ENCODE data around the gene LTBP3.
A peak's percentile ranks its signal among the peaks of the same experiment; 100 is the strongest.

LTBP3 gene

DNA sequence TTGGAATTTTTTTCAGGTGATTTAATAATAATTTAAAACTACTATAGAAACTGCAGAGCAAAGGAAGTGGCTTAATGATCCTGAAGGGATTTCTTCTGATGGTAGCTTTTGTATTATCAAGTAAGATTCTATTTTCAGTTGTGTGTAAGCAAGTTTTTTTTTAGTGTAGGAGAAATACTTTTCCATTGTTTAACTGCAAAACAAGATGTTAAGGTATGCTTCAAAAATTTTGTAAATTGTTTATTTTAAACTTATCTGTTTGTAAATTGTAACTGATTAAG, 55.9 kb downstream of the LTBP3 start:
- H3K4me3 ChIP-seq (ENCODE audit: low read depth, low read length), result peak overlapping the region; percentile 92
- H3K36me3 ChIP-seq (ENCODE audit: control insufficient read depth, insufficient read depth, low read length), result peaks cover 67% of the 10 kb centered on the region
- peaks cover 20% of the 10 kb centered on the region for H3K4me1 ChIP-seq (ENCODE audit: control insufficient read depth, insufficient read depth, low read length)
- H3K27ac ChIP-seq (ENCODE audit: low read depth, low read length), result peak overlapping the region; percentile 27
- no peaks in the 10 kb centered on the region for H3K9me3 ChIP-seq (ENCODE audit: control insufficient read depth, insufficient read depth, low read length)
- no peaks in the 10 kb centered on the region for H3K27me3 ChIP-seq (ENCODE audit: control insufficient read depth, insufficient read depth, low read length)
- H3K9ac ChIP-seq (ENCODE audit: low read depth, low read length), result peak overlapping the region; percentile 99

DNA sequence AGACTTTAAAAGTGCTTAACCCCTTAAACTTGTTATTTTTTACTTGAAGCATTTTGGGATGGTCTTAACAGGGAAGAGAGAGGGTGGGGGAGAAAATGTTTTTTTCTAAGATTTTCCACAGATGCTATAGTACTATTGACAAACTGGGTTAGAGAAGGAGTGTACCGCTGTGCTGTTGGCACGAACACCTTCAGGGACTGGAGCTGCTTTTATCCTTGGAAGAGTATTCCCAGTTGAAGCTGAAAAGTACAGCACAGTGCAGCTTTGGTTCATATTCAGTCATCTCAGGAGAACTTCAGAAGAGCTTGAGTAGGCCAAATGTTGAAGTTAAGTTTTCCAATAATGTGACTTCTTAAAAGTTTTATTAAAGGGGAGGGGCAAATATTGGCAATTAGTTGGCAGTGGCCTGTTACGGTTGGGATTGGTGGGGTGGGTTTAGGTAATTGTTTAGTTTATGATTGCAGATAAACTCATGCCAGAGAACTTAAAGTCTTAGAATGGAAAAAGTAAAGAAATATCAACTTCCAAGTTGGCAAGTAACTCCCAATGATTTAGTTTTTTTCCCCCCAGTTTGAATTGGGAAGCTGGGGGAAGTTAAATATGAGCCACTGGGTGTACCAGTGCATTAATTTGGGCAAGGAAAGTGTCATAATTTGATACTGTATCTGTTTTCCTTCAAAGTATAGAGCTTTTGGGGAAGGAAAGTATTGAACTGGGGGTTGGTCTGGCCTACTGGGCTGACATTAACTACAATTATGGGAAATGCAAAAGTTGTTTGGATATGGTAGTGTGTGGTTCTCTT, 56.5 kb downstream of the LTBP3 start:
- Histone ChIP-seq H3K9me3 (ENCODE audit: control insufficient read depth, insufficient read depth, low read length) (no peaks in the 10 kb centered on the region), H3K27ac (ENCODE audit: low read depth, low read length) (peak overlapping the region; percentile 99), H3K27me3 (ENCODE audit: control insufficient read depth, insufficient read depth, low read length) (no peaks in the 10 kb centered on the region), H3K4me1 (ENCODE audit: control insufficient read depth, insufficient read depth, low read length) (peaks cover 25% of the 10 kb centered on the region), H3K36me3 (ENCODE audit: control insufficient read depth, insufficient read depth, low read length) (peaks cover 67% of the 10 kb centered on the region), H3K9ac (ENCODE audit: low read depth, low read length) (peak overlapping the region; percentile 99), H3K4me3 (ENCODE audit: low read depth, low read length) (peak overlapping the region; percentile 92)

DNA sequence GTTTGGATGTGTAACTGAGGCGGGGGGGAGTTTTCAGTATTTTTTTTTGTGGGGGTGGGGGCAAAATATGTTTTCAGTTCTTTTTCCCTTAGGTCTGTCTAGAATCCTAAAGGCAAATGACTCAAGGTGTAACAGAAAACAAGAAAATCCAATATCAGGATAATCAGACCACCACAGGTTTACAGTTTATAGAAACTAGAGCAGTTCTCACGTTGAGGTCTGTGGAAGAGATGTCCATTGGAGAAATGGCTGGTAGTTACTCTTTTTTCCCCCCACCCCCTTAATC, 57.0 kb downstream of the LTBP3 start:
- no peaks in the 10 kb centered on the region for H3K27me3 ChIP-seq (ENCODE audit: control insufficient read depth, insufficient read depth, low read length)
- H3K36me3 ChIP-seq (ENCODE audit: control insufficient read depth, insufficient read depth, low read length), result peaks cover 63% of the 10 kb centered on the region
- peaks cover 30% of the 10 kb centered on the region for H3K4me1 ChIP-seq (ENCODE audit: control insufficient read depth, insufficient read depth, low read length)
- H3K9ac ChIP-seq (ENCODE audit: low read depth, low read length), result peak overlapping the region; percentile 99
- no peaks in the 10 kb centered on the region for H3K9me3 ChIP-seq (ENCODE audit: control insufficient read depth, insufficient read depth, low read length)
- H3K27ac ChIP-seq (ENCODE audit: low read depth, low read length), result peak overlapping the region; percentile 99
- peak overlapping the region; percentile 92 for H3K4me3 ChIP-seq (ENCODE audit: low read depth, low read length)

DNA sequence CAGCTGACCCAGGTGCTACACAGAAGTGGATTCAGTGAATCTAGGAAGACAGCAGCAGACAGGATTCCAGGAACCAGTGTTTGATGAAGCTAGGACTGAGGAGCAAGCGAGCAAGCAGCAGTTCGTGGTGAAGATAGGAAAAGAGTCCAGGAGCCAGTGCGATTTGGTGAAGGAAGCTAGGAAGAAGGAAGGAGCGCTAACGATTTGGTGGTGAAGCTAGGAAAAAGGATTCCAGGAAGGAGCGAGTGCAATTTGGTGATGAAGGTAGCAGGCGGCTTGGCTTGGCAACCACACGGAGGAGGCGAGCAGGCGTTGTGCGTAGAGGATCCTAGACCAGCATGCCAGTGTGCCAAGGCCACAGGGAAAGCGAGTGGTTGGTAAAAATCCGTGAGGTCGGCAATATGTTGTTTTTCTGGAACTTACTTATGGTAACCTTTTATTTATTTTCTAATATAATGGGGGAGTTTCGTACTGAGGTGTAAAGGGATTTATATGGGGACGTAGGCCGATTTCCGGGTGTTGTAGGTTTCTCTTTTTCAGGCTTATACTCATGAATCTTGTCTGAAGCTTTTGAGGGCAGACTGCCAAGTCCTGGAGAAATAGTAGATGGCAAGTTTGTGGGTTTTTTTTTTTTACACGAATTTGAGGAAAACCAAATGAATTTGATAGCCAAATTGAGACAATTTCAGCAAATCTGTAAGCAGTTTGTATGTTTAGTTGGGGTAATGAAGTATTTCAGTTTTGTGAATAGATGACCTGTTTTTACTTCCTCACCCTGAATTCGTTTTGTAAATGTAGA, 57.6 kb downstream of the LTBP3 start:
- Histone ChIP-seq H3K9ac (ENCODE audit: low read depth, low read length) (peak overlapping the region; percentile 99), H3K27ac (ENCODE audit: low read depth, low read length) (peak overlapping the region; percentile 99), H3K27me3 (ENCODE audit: control insufficient read depth, insufficient read depth, low read length) (no peaks in the 10 kb centered on the region), H3K4me1 (ENCODE audit: control insufficient read depth, insufficient read depth, low read length) (peaks cover 31% of the 10 kb centered on the region), H3K4me3 (ENCODE audit: low read depth, low read length) (peak overlapping the region; percentile 92), H3K9me3 (ENCODE audit: control insufficient read depth, insufficient read depth, low read length) (no peaks in the 10 kb centered on the region), H3K36me3 (ENCODE audit: control insufficient read depth, insufficient read depth, low read length) (peaks cover 58% of the 10 kb centered on the region)

DNA sequence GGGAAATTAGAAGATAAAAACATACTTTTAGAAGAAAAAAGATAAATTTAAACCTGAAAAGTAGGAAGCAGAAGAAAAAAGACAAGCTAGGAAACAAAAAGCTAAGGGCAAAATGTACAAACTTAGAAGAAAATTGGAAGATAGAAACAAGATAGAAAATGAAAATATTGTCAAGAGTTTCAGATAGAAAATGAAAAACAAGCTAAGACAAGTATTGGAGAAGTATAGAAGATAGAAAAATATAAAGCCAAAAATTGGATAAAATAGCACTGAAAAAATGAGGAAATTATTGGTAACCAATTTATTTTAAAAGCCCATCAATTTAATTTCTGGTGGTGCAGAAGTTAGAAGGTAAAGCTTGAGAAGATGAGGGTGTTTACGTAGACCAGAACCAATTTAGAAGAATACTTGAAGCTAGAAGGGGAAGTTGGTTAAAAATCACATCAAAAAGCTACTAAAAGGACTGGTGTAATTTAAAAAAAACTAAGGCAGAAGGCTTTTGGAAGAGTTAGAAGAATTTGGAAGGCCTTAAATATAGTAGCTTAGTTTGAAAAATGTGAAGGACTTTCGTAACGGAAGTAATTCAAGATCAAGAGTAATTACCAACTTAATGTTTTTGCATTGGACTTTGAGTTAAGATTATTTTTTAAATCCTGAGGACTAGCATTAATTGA, 58.3 kb downstream of the LTBP3 start:
- H3K4me1 ChIP-seq (ENCODE audit: control insufficient read depth, insufficient read depth, low read length), result peaks cover 24% of the 10 kb centered on the region
- H3K9me3 ChIP-seq (ENCODE audit: control insufficient read depth, insufficient read depth, low read length), result no peaks in the 10 kb centered on the region
- no peaks in the 10 kb centered on the region for H3K27me3 ChIP-seq (ENCODE audit: control insufficient read depth, insufficient read depth, low read length)
- H3K36me3 ChIP-seq (ENCODE audit: control insufficient read depth, insufficient read depth, low read length), result peaks cover 50% of the 10 kb centered on the region
- H3K4me3 ChIP-seq (ENCODE audit: low read depth, low read length), result peak overlapping the region; percentile 92
- H3K27ac ChIP-seq (ENCODE audit: low read depth, low read length), result peak overlapping the region; percentile 99
- H3K9ac ChIP-seq (ENCODE audit: low read depth, low read length), result peak overlapping the region; percentile 99

DNA sequence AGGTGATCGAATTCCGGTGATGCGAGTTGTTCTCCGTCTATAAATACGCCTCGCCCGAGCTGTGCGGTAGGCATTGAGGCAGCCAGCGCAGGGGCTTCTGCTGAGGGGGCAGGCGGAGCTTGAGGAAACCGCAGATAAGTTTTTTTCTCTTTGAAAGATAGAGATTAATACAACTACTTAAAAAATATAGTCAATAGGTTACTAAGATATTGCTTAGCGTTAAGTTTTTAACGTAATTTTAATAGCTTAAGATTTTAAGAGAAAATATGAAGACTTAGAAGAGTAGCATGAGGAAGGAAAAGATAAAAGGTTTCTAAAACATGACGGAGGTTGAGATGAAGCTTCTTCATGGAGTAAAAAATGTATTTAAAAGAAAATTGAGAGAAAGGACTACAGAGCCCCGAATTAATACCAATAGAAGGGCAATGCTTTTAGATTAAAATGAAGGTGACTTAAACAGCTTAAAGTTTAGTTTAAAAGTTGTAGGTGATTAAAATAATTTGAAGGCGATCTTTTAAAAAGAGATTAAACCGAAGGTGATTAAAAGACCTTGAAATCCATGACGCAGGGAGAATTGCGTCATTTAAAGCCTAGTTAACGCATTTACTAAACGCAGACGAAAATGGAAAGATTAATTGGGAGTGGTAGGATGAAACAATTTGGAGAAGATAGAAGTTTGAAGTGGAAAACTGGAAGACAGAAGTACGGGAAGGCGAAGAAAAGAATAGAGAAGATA, 59.0 kb downstream of the LTBP3 start, which contains the start of gene MALAT1:
Gene MALAT1 (plus strand): TSS at position 69 of the 736 bp plus-strand sequence.
- Histone ChIP-seq H3K4me1 (ENCODE audit: control insufficient read depth, insufficient read depth, low read length) (peaks cover 18% of the 10 kb centered on the region), H3K9ac (ENCODE audit: low read depth, low read length) (peak within 1 kb of the TSS; percentile 99), H3K4me3 (ENCODE audit: low read depth, low read length) (peak within 1 kb of the TSS; percentile 92), H3K36me3 (ENCODE audit: control insufficient read depth, insufficient read depth, low read length) (peaks cover 43% of the 10 kb centered on the region), H3K27ac (ENCODE audit: low read depth, low read length) (peak within 1 kb of the TSS; percentile 99), H3K27me3 (ENCODE audit: control insufficient read depth, insufficient read depth, low read length) (no peaks in the 10 kb centered on the region), H3K9me3 (ENCODE audit: control insufficient read depth, insufficient read depth, low read length) (no peaks in the 10 kb centered on the region)

DNA sequence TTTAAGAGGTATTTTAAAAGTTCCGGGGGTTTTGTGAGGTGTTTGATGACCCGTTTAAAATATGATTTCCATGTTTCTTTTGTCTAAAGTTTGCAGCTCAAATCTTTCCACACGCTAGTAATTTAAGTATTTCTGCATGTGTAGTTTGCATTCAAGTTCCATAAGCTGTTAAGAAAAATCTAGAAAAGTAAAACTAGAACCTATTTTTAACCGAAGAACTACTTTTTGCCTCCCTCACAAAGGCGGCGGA, 59.5 kb downstream of the LTBP3 start:
- no peaks in the 10 kb centered on the region for H3K9me3 ChIP-seq (ENCODE audit: control insufficient read depth, insufficient read depth, low read length)
- peaks cover 38% of the 10 kb centered on the region for H3K36me3 ChIP-seq (ENCODE audit: control insufficient read depth, insufficient read depth, low read length)
- H3K27ac ChIP-seq (ENCODE audit: low read depth, low read length), result peak overlapping the region; percentile 99
- peak overlapping the region; percentile 99 for H3K9ac ChIP-seq (ENCODE audit: low read depth, low read length)
- peak overlapping the region; percentile 92 for H3K4me3 ChIP-seq (ENCODE audit: low read depth, low read length)
- H3K4me1 ChIP-seq (ENCODE audit: control insufficient read depth, insufficient read depth, low read length), result peaks cover 21% of the 10 kb centered on the region
- no peaks in the 10 kb centered on the region for H3K27me3 ChIP-seq (ENCODE audit: control insufficient read depth, insufficient read depth, low read length)

DNA sequence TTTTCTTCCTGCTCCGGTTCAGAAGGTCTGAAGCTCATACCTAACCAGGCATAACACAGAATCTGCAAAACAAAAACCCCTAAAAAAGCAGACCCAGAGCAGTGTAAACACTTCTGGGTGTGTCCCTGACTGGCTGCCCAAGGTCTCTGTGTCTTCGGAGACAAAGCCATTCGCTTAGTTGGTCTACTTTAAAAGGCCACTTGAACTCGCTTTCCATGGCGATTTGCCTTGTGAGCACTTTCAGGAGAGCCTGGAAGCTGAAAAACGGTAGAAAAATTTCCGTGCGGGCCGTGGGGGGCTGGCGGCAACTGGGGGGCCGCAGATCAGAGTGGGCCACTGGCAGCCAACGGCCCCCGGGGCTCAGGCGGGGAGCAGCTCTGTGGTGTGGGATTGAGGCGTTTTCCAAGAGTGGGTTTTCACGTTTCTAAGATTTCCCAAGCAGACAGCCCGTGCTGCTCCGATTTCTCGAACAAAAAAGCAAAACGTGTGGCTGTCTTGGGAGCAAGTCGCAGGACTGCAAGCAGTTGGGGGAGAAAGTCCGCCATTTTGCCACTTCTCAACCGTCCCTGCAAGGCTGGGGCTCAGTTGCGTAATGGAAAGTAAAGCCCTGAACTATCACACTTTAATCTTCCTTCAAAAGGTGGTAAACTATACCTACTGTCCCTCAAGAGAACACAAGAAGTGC, 60.0 kb downstream of the LTBP3 start:
- Histone ChIP-seq H3K27me3 (ENCODE audit: control insufficient read depth, insufficient read depth, low read length) (no peaks in the 10 kb centered on the region), H3K9ac (ENCODE audit: low read depth, low read length) (peak overlapping the region; percentile 99), H3K27ac (ENCODE audit: low read depth, low read length) (peak overlapping the region; percentile 99), H3K36me3 (ENCODE audit: control insufficient read depth, insufficient read depth, low read length) (peaks cover 34% of the 10 kb centered on the region), H3K4me3 (ENCODE audit: low read depth, low read length) (peak overlapping the region; percentile 92), H3K9me3 (ENCODE audit: control insufficient read depth, insufficient read depth, low read length) (no peaks in the 10 kb centered on the region), H3K4me1 (ENCODE audit: control insufficient read depth, insufficient read depth, low read length) (peaks cover 25% of the 10 kb centered on the region)

DNA sequence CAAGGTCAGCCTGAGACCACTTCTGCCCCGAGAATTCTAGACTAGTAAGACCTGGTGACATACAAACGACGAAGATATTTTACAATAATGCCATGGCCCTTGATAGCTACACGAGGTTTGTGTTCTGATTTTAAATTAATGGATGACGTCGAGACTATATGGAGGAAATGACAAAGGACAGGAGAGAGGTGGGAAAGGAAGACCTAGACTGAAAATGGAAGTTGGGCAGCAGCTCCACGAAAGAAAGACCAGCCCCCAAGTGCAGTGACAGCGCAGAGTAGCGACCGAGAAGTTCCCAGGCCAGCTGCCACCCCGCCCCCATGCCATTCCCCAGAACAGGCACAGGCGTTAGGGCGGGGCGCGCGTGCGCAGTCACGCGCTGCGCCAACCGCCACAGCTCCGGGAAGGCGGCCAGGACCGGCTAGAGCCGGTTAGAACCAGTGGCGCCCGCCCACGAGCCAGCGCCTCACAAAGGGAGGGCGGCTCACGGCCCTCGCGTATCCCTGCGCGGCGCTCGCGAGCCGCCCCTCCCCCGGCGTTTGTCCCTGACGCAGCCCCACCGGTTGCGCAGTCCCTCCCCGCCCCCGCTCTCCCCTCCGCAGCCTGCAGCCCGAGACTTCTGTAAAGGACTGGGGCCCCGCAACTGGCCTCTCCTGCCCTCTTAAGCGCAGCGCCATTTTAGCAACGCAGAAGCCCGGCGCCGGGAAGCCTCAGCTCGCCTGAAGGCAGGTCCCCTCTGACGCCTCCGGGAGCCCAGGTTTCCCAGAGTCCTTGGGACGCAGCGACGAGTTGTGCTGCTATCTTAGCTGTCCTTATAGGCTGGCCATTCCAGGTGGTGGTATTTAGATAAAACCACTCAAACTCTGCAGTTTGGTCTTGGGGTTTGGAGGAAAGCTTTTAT, 60.8 kb downstream of the LTBP3 start:
- Histone ChIP-seq H3K27ac (ENCODE audit: low read depth, low read length) (peak overlapping the region; percentile 99), H3K9ac (ENCODE audit: low read depth, low read length) (peak overlapping the region; percentile 99), H3K27me3 (ENCODE audit: control insufficient read depth, insufficient read depth, low read length) (no peaks in the 10 kb centered on the region), H3K4me3 (ENCODE audit: low read depth, low read length) (peak overlapping the region; percentile 92), H3K4me1 (ENCODE audit: control insufficient read depth, insufficient read depth, low read length) (peaks cover 33% of the 10 kb centered on the region), H3K9me3 (ENCODE audit: control insufficient read depth, insufficient read depth, low read length) (no peaks in the 10 kb centered on the region), H3K36me3 (ENCODE audit: control insufficient read depth, insufficient read depth, low read length) (peaks cover 26% of the 10 kb centered on the region)
